Thyroid gland (tissue), 4 donors: Measurements from ENCODE around the gene TAS2R40.

Experiments
- CTCF ChIP-seq, 6 experiments: fragments of 200-600 bp in 3 of 6; fragments of 450-650 bp in 3 of 6; sonication (generic) in 3 of 6; IDR thresholded peaks; one replicate each; pipeline ENCODE4 v1.5.1; 2016 to 2019; ENCODE audit warnings: antibody characterized with exemption in 6 of 6, mild to moderate bottlenecking in 2 of 6, inconsistent platforms in 1 of 6, moderate library complexity in 1 of 6
- POLR2A ChIP-seq, 2 donors: fragments of 450-650 bp; IDR thresholded peaks; one replicate each; pipeline ENCODE4 v1.6.1; 2017; ENCODE audit warnings: antibody characterized with exemption in 2 of 2, mild to moderate bottlenecking in 2 of 2, moderate library complexity in 1 of 2

GRCh38 chr7:143236408-143236990 is 14.7 kb downstream of the TAS2R40 start:
- TF ChIP-seq CTCF (IDR thresholded peaks at IDR 0.05) (no peak), POLR2A (IDR thresholded peaks at IDR 0.05) (no peak)
